Kidney (tissue), 14 donors: ENCODE data around the gene ETS2. TPM values are rescaled to one million over a fixed set of nuclear protein-coding genes. Genes with fewer than 3 reads are reported as not detected.

Experiments
- DNase-seq, 5 donors: peaks; one replicate each; pipeline ENCODE4 v3.0.0-alpha.2; 2013 to 2020
- FAIRE-seq: peaks from 2 replicates; lab custom pipeline; 2012; peaks lifted over from hg19 to GRCh38; lab: Jason Lieb, UNC
- H3K27ac ChIP-seq, 2 donors: one replicate each; pipeline ENCODE4 v1.7.0; 2013; ENCODE audit warnings: low read depth in 2 of 2, low read length in 2 of 2, inconsistent platforms in 1 of 2
- H3K27me3 ChIP-seq: one replicate; pipeline ENCODE4 v1.7.1; 2013; ENCODE audit warnings: low read length, inconsistent platforms; ENCODE audit not compliant: control insufficient read depth, insufficient read depth
- H3K36me3 ChIP-seq, 3 donors: one replicate each; pipeline versions ENCODE4 v1.7.0 to v1.7.1; 2013; ENCODE audit warnings: low read length in 3 of 3, control low read depth in 1 of 3, inconsistent platforms in 1 of 3; ENCODE audit not compliant: insufficient read depth in 3 of 3, control insufficient read depth in 2 of 3
- H3K4me1 ChIP-seq, 3 donors: one replicate each; pipeline versions ENCODE4 v1.7.0 to v1.7.1; 2013; ENCODE audit warnings: low read length in 3 of 3, inconsistent platforms in 1 of 3, low read depth in 1 of 3; ENCODE audit not compliant: control insufficient read depth in 2 of 3, insufficient read depth in 2 of 3
- H3K4me3 ChIP-seq, 3 donors: one replicate each; pipeline versions ENCODE4 v1.7.0 to v1.8.1; 2013; ENCODE audit warnings: low read length in 3 of 3, control low read depth in 1 of 3, inconsistent platforms in 1 of 3
- H3K9ac ChIP-seq, 3 donors: one replicate each; pipeline versions ENCODE4 v1.7.0 to v1.7.1; 2013; ENCODE audit warnings: low read length in 3 of 3, control low read depth in 1 of 3, inconsistent platforms in 1 of 3
- H3K9me3 ChIP-seq, 3 donors: one replicate each; pipeline versions ENCODE4 v1.7.0 to v1.7.1; 2013; ENCODE audit warnings: low read length in 3 of 3, control low read depth in 1 of 3, inconsistent platforms in 1 of 3; ENCODE audit not compliant: control insufficient read depth in 2 of 3, insufficient read depth in 1 of 3
- CTCF ChIP-seq: IDR thresholded peaks from 3 replicates; pipeline ENCODE4 v1.5.1; 2012; ENCODE audit warnings: mild to moderate bottlenecking, moderate library complexity, borderline replicate concordance; ENCODE audit not compliant: insufficient read depth; ENCODE audit errors: extremely low read depth
- intact Hi-C: fragments of 100-400 bp; cut with DNase I; formaldehyde crosslinking; loops from one replicate; pipeline ENCODE4 v1.11.1; 2022
- polyA plus RNA-seq: library from polyadenylated mRNA; stranded (reverse); fragments of 350-450 nt; fragmentation: Illumina TruSeq; extraction: RNeasy Lipid Tissue Mini Kit (QIAGEN cat#74804); gene quantifications from one replicate; pipeline ENCODE4 v1.2.3, GENCODE V29; 2014; ENCODE audit warnings: low read depth, low replicate concordance; ENCODE audit not compliant: insufficient read depth
- total RNA-seq: library from RNA; stranded (reverse); fragmentation: NEBNext Ultra II Directional; extraction: Animal tissue kit (Norgen Biotek cat#: 25700); gene quantifications from one replicate; pipeline ENCODE4 v1.2.1, GENCODE V29; 2021
- donor health status: control.
- donor health status: control.
- donor health status: control.
- donor health status: control.
- donor health status: control.
- donor health status: DM: yes; HTN: yes; CAD: no.
- donor health status: Normal renal cell carcinoma (clear cell type).

Gene ETS2
- total and polyA plus RNA-seq, 2 donors from 2014 or later: 43.1 to 178 TPM

- Histone ChIP-seq H3K27me3 (no peaks in the 10 kb centered on the region), H3K36me3 (no peaks in the 10 kb centered on the region), H3K9ac (no peak overlapping the region), H3K9me3 (no peaks in the 10 kb centered on the region), H3K27ac (no peak overlapping the region), H3K4me1 (peaks cover 0 to 3% (median 0%) of the 10 kb centered on the region in 3 donors), H3K4me3 (no peak overlapping the region)
- intact Hi-C loops: no loop called here
- no peak for TF ChIP-seq CTCF
- DNase-seq: no peak
- FAIRE-seq: no peak
These were observed 11.6 kb upstream of the ETS2 start for GRCh38 chr21:38793926-38794713.

- H3K27me3 ChIP-seq: no peaks in the 10 kb centered on the region
- no peak overlapping the region for H3K4me3 ChIP-seq
- no peaks in the 10 kb centered on the region for H3K36me3 ChIP-seq
- TF ChIP-seq CTCF: no peak
- H3K9me3 ChIP-seq: no peaks in the 10 kb centered on the region
- intact Hi-C loops: no loop called here
- DNase-seq (peak in 1 of 5 donors; percentile 79), FAIRE-seq (no peak)
- H3K27ac ChIP-seq: no peak overlapping the region
- no peak overlapping the region for H3K9ac ChIP-seq
- H3K4me1 ChIP-seq: peaks cover 0 to 3% (median 0%) of the 10 kb centered on the region in 3 donors
These were observed 10.8 kb upstream of the ETS2 start for GRCh38 chr21:38794978-38795377.

GRCh38 chr21:38795475-38795874 lies 10.3 kb upstream of the ETS2 start:
- H3K36me3 ChIP-seq: no peaks in the 10 kb centered on the region
- no peaks in the 10 kb centered on the region for H3K9me3 ChIP-seq
- no peak for TF ChIP-seq CTCF
- no peak overlapping the region for H3K4me3 ChIP-seq
- intact Hi-C loops: no loop called here
- FAIRE-seq: no peak
- DNase-seq: peak in 1 of 5 donors; percentile 51
- H3K27me3 ChIP-seq: no peaks in the 10 kb centered on the region
- H3K9ac ChIP-seq: no peak overlapping the region
- H3K4me1 ChIP-seq: peaks cover 0 to 3% (median 0%) of the 10 kb centered on the region in 3 donors
- no peak overlapping the region for H3K27ac ChIP-seq
